GM13977 (cell line): ENCODE data around the gene TMC8.

Experiments
- DNase-seq: peaks from one replicate; pipeline ENCODE4 v3.0.0; 2012; ENCODE audit warnings: low spot score
- in situ Hi-C: fragments of 300-500 bp; cut with MboI; formaldehyde crosslinking; loops from one replicate; pipeline ENCODE4 v1.12.0; 2022; ENCODE audit warnings: low sequenced_read_pairs, low pct_unique_long_range_greater_than_20kb, mixed read lengths, inconsistent platforms; ENCODE audit not compliant: unreplicated experiment
- TF ChIP-seq, protein P1 (sequence below): IDR thresholded peaks from 2 replicates; pipeline ENCODE4 v1.5.1; 2012; ENCODE audit warnings: mild to moderate bottlenecking, control low read depth; ENCODE audit not compliant: insufficient read depth; ENCODE audit errors: extremely low read depth, missing control alignments

Gene TMC8

DNA sequence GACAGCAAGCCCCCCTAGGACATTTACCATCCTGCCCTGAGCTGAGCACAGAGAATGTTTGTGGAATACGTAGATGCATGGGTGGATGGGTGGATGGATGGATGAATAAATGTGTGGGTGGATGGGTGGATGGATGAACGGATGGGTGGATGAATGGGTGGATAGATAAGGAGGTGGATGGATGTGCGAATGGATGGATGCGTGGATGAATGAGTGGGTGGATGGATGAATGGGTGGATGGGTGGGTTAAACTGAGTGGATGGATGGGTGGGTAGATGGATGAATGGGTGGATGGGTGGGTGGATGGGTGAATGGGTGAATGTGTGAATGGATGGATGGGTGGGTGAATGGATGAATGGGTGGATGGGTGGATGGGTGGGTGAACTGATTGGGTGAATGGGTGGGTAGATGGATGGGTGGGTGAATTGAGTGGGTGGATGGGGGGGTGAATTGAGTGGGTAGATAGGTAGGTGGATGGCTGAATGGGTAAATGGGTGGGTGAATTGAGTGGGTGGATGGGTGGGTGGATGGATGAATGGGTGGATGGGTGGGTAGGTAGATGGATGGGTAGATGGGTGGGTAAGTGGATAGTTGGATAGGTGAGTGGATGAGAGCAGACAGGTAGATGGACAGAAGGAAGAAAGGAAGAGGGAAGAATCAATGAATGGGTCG lies 7.2 kb upstream of the TMC8 start:
- in situ Hi-C loops = no loop called here
- no peak for DNase-seq
- TF ChIP-seq, protein P1, sequence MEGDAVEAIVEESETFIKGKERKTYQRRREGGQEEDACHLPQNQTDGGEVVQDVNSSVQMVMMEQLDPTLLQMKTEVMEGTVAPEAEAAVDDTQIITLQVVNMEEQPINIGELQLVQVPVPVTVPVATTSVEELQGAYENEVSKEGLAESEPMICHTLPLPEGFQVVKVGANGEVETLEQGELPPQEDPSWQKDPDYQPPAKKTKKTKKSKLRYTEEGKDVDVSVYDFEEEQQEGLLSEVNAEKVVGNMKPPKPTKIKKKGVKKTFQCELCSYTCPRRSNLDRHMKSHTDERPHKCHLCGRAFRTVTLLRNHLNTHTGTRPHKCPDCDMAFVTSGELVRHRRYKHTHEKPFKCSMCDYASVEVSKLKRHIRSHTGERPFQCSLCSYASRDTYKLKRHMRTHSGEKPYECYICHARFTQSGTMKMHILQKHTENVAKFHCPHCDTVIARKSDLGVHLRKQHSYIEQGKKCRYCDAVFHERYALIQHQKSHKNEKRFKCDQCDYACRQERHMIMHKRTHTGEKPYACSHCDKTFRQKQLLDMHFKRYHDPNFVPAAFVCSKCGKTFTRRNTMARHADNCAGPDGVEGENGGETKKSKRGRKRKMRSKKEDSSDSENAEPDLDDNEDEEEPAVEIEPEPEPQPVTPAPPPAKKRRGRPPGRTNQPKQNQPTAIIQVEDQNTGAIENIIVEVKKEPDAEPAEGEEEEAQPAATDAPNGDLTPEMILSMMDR = no peak

DNA sequence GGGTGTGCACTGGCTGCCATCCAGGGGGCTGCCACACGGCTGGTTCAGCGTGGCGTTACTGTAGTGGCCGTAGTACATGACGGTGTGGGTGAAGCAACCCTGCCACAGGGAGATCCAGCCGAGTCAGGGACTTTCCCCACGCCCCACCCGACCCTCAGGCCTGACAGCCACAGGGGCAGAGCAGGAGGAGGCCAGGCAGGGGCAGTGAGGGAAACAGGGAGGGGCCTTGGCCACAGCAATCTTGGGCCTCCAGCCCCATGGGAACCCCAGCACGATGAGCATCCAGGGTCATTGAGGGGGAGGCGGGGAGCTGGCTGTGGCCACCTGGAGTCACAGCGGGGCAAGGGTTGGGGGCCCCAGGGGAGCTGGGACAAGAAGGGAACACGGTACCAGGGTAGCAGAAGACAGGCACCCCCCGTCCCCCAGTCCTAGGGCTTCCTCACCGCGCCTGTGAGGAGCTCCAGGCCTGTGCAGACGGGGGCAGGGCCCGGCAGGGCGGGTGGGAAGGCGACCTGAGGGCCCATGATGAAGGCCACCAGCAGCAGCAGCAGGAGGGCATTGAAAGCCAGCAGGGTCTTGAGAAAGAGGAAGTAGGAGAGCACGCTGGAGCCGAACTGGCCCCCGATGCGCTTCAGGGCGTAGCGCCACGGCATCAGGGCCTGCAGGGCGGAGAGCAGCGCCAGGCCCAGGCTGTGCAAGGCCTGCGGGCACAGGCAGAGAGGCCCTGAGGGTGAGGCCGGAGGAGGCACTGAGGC lies 6.3 kb upstream of the TMC8 start:
- DNase-seq = peak; percentile 80
- TF ChIP-seq, protein P1 = no peak
- in situ Hi-C loops = no loop called here

DNA sequence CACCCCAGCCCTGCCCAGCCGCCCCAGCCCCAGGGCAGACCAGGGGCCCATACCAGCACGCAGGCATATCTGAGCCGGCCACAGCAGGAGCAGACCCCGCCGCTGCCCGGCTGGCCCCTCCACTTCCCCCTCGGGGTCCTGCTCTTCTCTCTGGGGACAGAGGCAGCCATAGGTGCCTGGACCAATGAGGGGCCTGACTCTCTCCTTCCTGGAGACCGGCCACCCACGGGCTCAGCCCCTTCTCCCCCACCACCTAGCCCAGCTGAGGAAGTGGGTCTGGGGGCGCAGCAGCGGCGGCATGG lies 5.8 kb upstream of the TMC8 start:
- in situ Hi-C loops = no loop called here
- DNase-seq = no peak
- TF ChIP-seq, protein P1 = no peak

DNA sequence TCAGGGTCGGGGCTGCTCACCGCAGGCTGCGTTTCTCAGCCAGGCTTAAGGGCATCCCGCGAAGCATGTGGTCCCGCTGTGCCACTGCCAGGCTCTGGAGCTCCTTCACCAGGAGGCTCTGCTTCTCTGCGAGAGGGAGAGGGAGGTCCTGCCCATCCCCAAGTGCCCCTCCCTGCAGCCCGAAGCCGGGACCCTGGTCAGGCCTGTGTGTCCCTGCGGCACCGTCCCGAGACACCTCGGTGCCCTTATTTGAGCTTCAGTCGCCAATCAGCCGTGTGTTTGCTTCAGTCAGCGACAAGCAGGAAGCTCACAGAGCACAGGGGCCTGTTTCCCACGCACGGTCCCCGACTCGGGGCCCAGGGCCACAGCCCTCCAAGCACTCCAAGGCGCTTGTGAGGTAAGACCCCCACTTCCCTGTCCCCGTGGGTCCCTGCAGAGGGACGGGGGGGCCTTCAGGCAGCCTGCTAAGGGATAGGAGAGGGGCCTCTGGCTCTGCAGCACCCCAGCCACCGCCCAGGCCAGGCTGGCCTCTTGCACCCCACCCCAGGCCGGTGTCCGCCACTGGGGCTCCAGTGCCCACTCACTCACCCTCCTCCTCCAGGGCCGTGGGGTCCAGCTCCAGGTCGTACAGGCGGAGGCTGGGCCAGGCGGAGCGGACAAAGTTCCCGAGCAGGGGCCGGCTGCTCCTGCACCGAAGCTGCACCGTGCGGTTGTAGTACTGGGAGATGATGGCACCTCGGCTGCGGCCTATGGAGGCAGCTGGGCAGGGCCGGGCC lies 5.2 kb upstream of the TMC8 start:
- in situ Hi-C loops = no loop called here
- no peak for DNase-seq

DNA sequence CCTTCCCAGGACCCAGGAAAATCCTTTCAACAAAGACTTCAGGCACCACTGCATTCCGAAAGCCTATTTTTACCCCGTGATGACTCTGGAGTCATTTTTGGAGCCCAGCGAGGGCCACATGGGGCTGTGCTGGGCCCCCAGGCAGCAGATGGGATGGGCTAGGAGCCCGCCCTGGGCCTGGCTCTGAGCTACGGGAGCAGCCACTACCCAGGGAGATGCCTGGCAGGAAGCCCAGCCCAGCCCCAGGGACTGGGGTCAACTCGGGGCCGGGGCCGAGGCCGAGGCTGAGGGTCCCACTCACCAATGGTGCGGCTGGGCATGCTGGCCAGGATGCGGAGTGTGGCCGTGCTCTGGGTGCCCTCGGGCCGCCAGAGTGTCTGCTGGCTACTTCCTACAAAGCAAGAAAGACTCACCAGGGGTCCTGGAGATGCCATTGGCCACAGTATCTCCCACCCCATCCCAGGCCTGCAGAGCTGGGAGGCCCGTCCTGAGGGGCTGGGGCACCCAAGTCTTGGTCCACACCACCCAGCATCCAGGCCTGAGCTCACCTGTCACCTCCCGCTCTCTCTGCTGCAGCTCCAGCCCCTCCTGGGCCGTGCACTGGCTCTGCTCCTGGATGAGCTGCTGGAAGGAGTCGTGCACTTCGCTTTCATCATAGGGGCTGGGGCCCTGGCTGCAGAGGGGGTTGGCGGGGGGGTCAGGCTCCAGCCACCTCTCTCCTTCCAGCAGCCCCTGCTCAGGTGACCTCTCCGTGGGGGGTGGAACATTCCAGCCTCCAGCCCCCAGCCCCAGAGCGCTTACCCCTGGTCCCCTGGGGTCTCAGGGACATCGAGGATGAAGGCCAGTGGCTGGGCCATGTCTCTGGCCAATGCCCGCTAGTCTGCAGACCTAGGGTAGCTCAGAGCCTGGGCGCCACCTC lies 4.3 kb upstream of the TMC8 start:
- DNase-seq = no peak
- TF ChIP-seq, protein P1 = no peak
- in situ Hi-C loops = no loop called here

More for the DNA sequence above, 5.2 kb upstream of the TMC8 start:
- TF ChIP-seq, protein P1 = no peak

DNA sequence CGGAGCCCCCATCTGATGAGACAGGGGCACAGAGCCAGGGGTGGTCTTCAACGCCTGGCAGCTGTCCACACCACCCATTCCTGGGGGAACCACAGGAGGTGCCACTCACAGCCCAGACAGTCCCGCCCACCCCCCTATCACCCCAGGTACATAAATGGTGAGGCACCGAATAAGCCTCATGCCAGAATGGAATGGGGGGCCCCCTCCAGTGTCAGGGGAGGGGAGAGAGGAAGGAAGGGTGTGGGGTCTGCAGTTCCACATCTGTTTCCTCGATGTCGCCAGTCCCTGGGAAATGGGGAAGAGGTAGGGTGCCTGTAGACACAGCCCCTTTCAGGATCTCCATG lies 3.7 kb upstream of the TMC8 start:
- TF ChIP-seq, protein P1 = no peak
- in situ Hi-C loops = no loop called here

More for the DNA sequence above, 3.7 kb upstream of the TMC8 start:
- no peak for DNase-seq
